Measurements from ENCODE around the gene RAB12. TPM values are rescaled to one million over a fixed set of nuclear protein-coding genes. Genes with fewer than 3 reads are reported as not detected.

RAB12 gene
- total and polyA plus RNA-seq, 4 donors: 27.7 to 47.7 (median 41.6) TPM

DNA sequence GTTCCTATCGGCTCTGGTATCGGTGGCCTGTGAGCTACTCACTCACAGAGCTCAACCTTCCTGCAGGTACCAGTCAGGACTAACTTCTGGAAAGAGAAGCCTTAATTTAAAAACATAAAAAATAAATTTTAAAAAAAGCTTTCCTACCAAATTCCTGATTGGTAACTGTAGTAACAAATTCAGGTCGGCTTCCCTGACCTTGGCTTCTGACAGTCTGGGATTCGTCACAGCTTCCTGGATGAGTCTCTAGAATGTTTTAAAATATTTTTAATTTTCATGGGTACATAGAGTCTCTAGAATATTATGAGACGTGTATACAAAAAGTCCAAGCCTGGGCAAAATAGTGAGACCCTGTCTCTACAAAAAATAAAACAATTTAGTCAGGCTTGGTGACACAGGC, 51.1 kb downstream of the RAB12 start:
- ATAC-seq (ENCODE audit: low FRiP score): no peak
- no peaks in the 10 kb centered on the region for H3K27me3 ChIP-seq (ENCODE audit: control insufficient read depth in 1 of 2, insufficient read depth in 2 of 2, low read length in 1 of 2)
- no peak overlapping the region for H3K27ac ChIP-seq (ENCODE audit: low read depth in 1 of 2, low read length in 2 of 2)
- no peaks in the 10 kb centered on the region for H3K4me1 ChIP-seq (ENCODE audit: control insufficient read depth in 1 of 2, insufficient read depth in 2 of 2, low read length in 2 of 2)
- no peak for DNase-seq
- H3K36me3 ChIP-seq (ENCODE audit: control insufficient read depth in 1 of 2, insufficient read depth in 2 of 2, low read length in 1 of 2): no peaks in the 10 kb centered on the region
- intact Hi-C loops (cut with DNase I): no loop called here
- no peak overlapping the region for H3K4me3 ChIP-seq (ENCODE audit: low read length in 2 of 2)
- WGBS, 2 donors: 92 to 93% methylated on average over 5 of the region's 5 CpGs
- H3K9me3 ChIP-seq (ENCODE audit: control insufficient read depth, low read length): no peaks in the 10 kb centered on the region

DNA sequence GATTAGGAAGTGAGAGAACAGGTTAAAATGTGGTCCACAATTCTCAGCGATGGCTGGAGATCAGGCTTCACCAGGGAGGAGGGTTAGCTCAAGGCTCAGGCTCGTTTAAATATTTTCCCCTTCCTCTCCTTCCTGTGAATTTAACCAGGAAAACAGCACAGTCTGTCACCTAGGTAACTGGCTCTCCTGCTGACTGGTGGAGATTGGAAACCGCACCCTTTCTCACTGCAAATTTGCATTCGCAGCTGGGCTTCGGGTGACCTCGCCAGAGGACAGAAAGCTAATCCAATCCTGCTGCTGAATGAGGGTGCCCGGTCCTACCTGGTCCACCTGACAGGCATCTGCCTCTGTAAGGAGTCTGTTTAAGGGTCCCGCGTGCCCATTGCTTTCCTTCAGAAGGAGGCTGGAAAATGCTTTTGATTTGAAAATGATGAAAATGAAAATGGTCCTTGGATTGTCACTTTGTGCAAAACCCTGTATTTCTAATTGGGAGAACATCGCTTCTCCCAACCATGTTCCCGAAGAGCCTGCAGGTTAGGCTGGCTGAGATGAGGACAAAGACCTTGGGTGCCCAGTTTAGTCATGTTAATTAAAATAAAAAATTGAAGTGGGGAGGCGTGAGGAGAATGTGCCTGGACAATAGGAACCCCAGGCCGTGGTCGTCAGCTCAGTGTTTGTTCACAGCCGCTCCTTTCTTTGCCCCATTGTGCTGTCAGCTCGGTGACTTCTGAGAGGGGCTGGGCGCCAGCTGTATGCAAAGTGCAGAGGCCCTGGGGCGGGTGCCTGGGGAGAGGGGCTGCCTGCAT, 52.7 kb downstream of the RAB12 start:
- Histone ChIP-seq H3K36me3 (ENCODE audit: control insufficient read depth in 1 of 2, insufficient read depth in 2 of 2, low read length in 1 of 2) (no peaks in the 10 kb centered on the region), H3K27ac (ENCODE audit: low read depth in 1 of 2, low read length in 2 of 2) (no peak overlapping the region), H3K27me3 (ENCODE audit: control insufficient read depth in 1 of 2, insufficient read depth in 2 of 2, low read length in 1 of 2) (no peaks in the 10 kb centered on the region), H3K4me1 (ENCODE audit: control insufficient read depth in 1 of 2, insufficient read depth in 2 of 2, low read length in 2 of 2) (no peaks in the 10 kb centered on the region), H3K4me3 (ENCODE audit: low read length in 2 of 2) (no peak overlapping the region), H3K9me3 (ENCODE audit: control insufficient read depth, low read length) (peaks cover 2% of the 10 kb centered on the region)
- DNase-seq (no peak), ATAC-seq (ENCODE audit: low FRiP score) (no peak)
- intact Hi-C loops (cut with DNase I): no loop called here
- WGBS, 2 donors: 48 to 50% methylated on average over 18 of the region's 18 CpGs

DNA sequence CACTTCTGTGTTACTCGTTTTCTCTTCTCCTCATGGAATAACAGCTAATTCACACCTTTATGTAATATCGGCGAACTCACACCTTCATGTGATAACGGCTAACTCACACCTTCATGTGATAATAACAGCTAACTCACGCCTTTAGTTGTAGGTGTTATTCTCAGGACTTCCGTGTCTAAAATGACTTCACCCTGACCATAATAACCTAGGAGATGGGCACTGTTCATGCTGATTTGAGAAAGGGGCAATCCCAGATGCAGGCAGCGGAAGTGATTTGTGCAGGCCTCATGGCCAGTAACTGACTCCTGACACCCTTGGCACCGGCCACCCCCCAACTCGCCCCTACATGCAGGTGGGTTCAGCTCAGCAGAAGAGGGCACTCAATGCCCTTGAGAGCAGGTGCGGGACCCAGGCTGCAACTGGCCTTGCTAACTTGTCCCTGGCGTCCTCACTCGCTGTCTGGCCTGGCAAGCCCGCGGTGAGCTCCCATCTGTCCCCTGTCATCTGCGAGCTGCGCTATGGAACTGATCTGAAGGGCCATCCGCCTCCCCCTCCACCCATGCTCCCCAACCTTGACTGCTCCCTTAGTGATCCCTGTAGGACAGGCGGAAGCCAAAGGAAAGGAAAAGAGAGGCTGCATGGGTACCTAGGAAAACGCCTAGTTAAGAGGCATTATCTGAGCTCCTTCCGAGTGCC, 53.5 kb downstream of the RAB12 start:
- ATAC-seq (ENCODE audit: low FRiP score) (no peak), DNase-seq (no peak)
- H3K9me3 ChIP-seq (ENCODE audit: control insufficient read depth, low read length): peaks cover 2% of the 10 kb centered on the region
- H3K27ac ChIP-seq (ENCODE audit: low read depth in 1 of 2, low read length in 2 of 2): no peak overlapping the region
- intact Hi-C loops (cut with DNase I): no loop called here
- no peaks in the 10 kb centered on the region for H3K36me3 ChIP-seq (ENCODE audit: control insufficient read depth in 1 of 2, insufficient read depth in 2 of 2, low read length in 1 of 2)
- 91 to 92% methylated on average over 20 of the region's 20 CpGs for WGBS, 2 donors
- H3K27me3 ChIP-seq (ENCODE audit: control insufficient read depth in 1 of 2, insufficient read depth in 2 of 2, low read length in 1 of 2): no peaks in the 10 kb centered on the region
- H3K4me1 ChIP-seq (ENCODE audit: control insufficient read depth in 1 of 2, insufficient read depth in 2 of 2, low read length in 2 of 2): no peaks in the 10 kb centered on the region
- no peak overlapping the region for H3K4me3 ChIP-seq (ENCODE audit: low read length in 2 of 2)

DNA sequence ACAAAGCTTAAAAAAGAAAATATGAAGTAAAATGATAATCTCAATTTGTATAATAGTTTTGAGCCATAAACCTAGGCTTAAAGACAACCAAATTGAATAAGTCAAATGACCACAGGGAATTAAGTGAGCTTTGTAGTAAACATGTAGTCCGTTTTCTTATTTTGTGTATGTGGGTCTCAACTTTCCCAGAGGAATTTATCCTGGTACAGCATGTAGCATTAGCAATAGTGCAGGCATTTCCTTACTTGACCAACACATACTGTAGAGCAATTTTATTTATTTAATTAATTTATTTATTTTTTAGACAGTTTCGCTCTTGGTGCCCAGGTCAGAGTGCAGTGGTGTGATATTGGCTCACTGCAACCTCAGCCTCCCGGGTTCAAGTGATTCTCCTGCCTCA, 58.6 kb downstream of the RAB12 start:
- Histone ChIP-seq H3K9me3 (ENCODE audit: control insufficient read depth, low read length) (peaks cover 2% of the 10 kb centered on the region), H3K4me3 (ENCODE audit: low read length in 2 of 2) (no peak overlapping the region), H3K4me1 (ENCODE audit: control insufficient read depth in 1 of 2, insufficient read depth in 2 of 2, low read length in 2 of 2) (no peaks in the 10 kb centered on the region), H3K27ac (ENCODE audit: low read depth in 1 of 2, low read length in 2 of 2) (no peak overlapping the region), H3K36me3 (ENCODE audit: control insufficient read depth in 1 of 2, insufficient read depth in 2 of 2, low read length in 1 of 2) (no peaks in the 10 kb centered on the region), H3K27me3 (ENCODE audit: control insufficient read depth in 1 of 2, insufficient read depth in 2 of 2, low read length in 1 of 2) (no peaks in the 10 kb centered on the region)
- intact Hi-C loops (cut with DNase I): no loop called here
- DNase-seq (no peak), ATAC-seq (ENCODE audit: low FRiP score) (no peak)
- WGBS, 2 donors: 87 to 92% methylated on average over 3 of the region's 3 CpGs

DNA sequence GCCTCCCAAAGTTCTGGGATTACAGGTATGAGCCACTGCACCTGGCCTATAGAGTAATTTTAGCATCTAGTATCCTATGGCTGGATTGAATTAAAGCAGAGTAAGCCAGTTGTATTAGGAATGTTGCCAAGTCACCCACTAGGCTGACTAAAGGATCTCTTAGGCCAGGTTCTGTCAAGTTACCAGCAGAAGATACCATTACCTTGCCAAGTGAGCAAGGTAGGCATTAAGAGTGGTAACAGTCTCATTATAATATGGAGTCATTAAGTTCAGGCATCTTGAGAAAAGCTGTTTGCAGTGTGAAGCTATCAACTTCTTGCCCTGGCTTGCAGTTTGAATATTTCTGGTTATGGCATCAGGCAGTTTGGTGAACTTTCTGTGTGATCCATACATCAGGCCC, 59.1 kb downstream of the RAB12 start:
- no peak for ATAC-seq (ENCODE audit: low FRiP score)
- Histone ChIP-seq H3K27ac (ENCODE audit: low read depth in 1 of 2, low read length in 2 of 2) (no peak overlapping the region), H3K4me3 (ENCODE audit: low read length in 2 of 2) (no peak overlapping the region), H3K27me3 (ENCODE audit: control insufficient read depth in 1 of 2, insufficient read depth in 2 of 2, low read length in 1 of 2) (no peaks in the 10 kb centered on the region), H3K9me3 (ENCODE audit: control insufficient read depth, low read length) (peaks cover 2% of the 10 kb centered on the region), H3K4me1 (ENCODE audit: control insufficient read depth in 1 of 2, insufficient read depth in 2 of 2, low read length in 2 of 2) (no peaks in the 10 kb centered on the region), H3K36me3 (ENCODE audit: control insufficient read depth in 1 of 2, insufficient read depth in 2 of 2, low read length in 1 of 2) (no peaks in the 10 kb centered on the region)
- DNase-seq: no peak
- intact Hi-C loops (cut with DNase I): no loop called here

DNA sequence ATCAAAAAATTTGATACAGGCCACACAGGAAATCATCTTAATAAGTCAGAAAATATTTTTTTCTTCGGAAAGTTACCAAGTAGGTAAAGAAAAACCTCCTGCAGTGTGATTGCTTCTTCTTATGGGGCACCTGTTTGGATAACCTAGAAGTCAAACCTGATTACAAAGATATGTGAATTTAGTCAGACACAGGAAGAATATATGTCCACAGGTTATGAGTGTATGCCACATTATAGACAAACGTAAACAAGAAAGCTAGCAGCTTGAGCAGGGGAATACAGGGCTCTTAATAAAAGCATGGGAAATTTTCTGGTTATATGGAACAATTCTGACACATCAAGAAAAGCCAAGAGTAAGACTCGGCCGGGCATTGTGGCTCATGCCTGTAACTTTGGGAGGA, 60.3 kb downstream of the RAB12 start:
- 82 to 93% methylated on average over 4 of the region's 4 CpGs for WGBS, 2 donors
- H3K4me1 ChIP-seq (ENCODE audit: control insufficient read depth in 1 of 2, insufficient read depth in 2 of 2, low read length in 2 of 2): no peaks in the 10 kb centered on the region
- H3K36me3 ChIP-seq (ENCODE audit: control insufficient read depth in 1 of 2, insufficient read depth in 2 of 2, low read length in 1 of 2): no peaks in the 10 kb centered on the region
- no peak overlapping the region for H3K27ac ChIP-seq (ENCODE audit: low read depth in 1 of 2, low read length in 2 of 2)
- ATAC-seq (ENCODE audit: low FRiP score) (no peak), DNase-seq (no peak)
- no peaks in the 10 kb centered on the region for H3K27me3 ChIP-seq (ENCODE audit: control insufficient read depth in 1 of 2, insufficient read depth in 2 of 2, low read length in 1 of 2)
- H3K4me3 ChIP-seq (ENCODE audit: low read length in 2 of 2): no peak overlapping the region
- intact Hi-C loops (cut with DNase I): no loop called here
- peaks cover 2% of the 10 kb centered on the region for H3K9me3 ChIP-seq (ENCODE audit: control insufficient read depth, low read length)

DNA sequence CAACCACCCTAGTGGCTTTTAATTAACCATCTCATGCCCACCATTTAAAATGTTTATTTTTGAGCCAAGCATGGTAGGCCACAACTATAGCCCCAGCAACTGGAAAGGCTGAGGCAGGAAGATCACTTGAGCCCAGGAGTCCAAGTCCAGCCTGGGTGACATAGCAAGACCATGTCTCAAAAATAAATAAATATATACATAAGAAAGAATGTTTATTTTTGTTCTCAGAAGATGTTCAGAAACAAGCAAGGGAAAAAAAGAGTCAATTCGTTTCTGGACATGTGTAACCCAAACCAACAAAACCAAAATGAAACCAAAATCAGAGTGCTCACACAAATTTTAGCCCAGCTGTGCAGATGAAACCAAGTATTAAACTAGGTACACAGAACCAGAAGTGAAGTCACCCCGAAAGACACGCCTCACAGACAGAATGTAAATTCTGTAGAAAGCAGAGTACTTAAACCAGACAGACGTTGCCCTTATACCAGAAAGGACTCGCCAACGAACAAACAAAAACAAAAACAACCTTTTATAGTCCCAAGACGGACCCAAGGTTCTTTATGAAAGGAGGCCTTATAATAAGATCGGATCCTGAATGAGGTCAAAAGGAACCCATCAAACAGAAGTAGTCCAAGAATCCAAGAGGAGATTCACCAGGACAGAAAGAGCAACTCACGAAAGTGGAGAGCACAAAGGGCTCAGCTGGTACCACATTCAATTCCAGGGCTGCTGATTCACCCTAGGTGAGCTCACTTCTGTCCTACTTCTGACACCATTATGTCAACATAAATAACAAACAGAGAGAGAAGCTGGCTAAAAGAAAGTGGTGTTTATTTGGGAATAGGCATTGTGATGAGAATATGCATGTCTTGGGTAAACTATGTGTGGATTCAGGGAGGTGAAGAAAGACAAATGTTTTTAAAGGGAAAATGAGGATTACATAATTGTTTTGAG, 64.3 kb downstream of the RAB12 start:
- H3K27ac ChIP-seq (ENCODE audit: low read depth in 1 of 2, low read length in 2 of 2): no peak overlapping the region
- no peak overlapping the region for H3K4me3 ChIP-seq (ENCODE audit: low read length in 2 of 2)
- ATAC-seq (ENCODE audit: low FRiP score) (no peak), DNase-seq (no peak)
- H3K36me3 ChIP-seq (ENCODE audit: control insufficient read depth in 1 of 2, insufficient read depth in 2 of 2, low read length in 1 of 2): no peaks in the 10 kb centered on the region
- H3K27me3 ChIP-seq (ENCODE audit: control insufficient read depth in 1 of 2, insufficient read depth in 2 of 2, low read length in 1 of 2): no peaks in the 10 kb centered on the region
- WGBS, 2 donors: 95% methylated on average over 9 of the region's 9 CpGs
- no peaks in the 10 kb centered on the region for H3K9me3 ChIP-seq (ENCODE audit: control insufficient read depth, low read length)
- intact Hi-C loops (cut with DNase I): no loop called here
- H3K4me1 ChIP-seq (ENCODE audit: control insufficient read depth in 1 of 2, insufficient read depth in 2 of 2, low read length in 2 of 2): no peaks in the 10 kb centered on the region

DNA sequence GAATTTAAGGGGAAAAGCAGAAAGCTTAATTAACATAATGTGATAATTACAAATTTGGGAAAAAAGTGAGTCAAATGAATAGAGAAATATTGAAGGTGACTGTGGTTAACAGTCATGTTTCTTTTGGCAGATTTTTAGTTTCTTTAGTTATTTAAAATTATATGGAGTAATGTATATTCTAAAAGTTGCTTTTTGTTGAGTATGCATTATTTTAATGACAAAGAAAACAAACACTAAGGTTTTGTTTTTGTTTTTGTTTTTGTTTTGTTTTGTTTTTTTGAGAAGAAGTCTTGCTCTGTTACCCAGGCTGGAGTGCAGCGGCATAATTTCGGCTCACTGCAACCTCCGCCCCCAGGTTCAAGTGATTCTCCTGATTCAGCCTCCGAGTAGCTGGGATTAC, 65.8 kb downstream of the RAB12 start:
- Histone ChIP-seq H3K4me3 (ENCODE audit: low read length in 2 of 2) (no peak overlapping the region), H3K36me3 (ENCODE audit: control insufficient read depth in 1 of 2, insufficient read depth in 2 of 2, low read length in 1 of 2) (no peaks in the 10 kb centered on the region), H3K27me3 (ENCODE audit: control insufficient read depth in 1 of 2, insufficient read depth in 2 of 2, low read length in 1 of 2) (no peaks in the 10 kb centered on the region), H3K27ac (ENCODE audit: low read depth in 1 of 2, low read length in 2 of 2) (no peak overlapping the region), H3K4me1 (ENCODE audit: control insufficient read depth in 1 of 2, insufficient read depth in 2 of 2, low read length in 2 of 2) (no peaks in the 10 kb centered on the region), H3K9me3 (ENCODE audit: control insufficient read depth, low read length) (no peaks in the 10 kb centered on the region)
- DNase-seq (no peak), ATAC-seq (ENCODE audit: low FRiP score) (no peak)
- intact Hi-C loops (cut with DNase I): no loop called here
- WGBS, 2 donors: 98 to 99% methylated on average over 4 of the region's 4 CpGs

All from aorta (tissue), 5 donors.